Cortex of kidney (tissue), 1 donor: Measurements from ENCODE around the gene SAPCD1.
"Not testable (repeated sequence)": the region's sequence is repeated elsewhere in the genome, so short reads cannot be mapped to it uniquely, and the experiment has no call there.

Source experiments
- DNase-seq: peaks from one replicate; lab custom pipeline; 2025; lab: John Stamatoyannopoulos, UW

The SAPCD1 gene

GRCh38 chr6:31801031-31801927 lies 38.8 kb downstream of the SAPCD1 start:
- DNase-seq, result not testable (repeated sequence)

- no peak for DNase-seq
These were observed 43.5 kb downstream of the SAPCD1 start for GRCh38 chr6:31805939-31806469.

GRCh38 chr6:31806470-31807272 lies 44.2 kb downstream of the SAPCD1 start, which contains the start of gene LSM2:
TSS of gene LSM2 (minus strand) at chr6:31806966. CDS start at chr6:31806757, 209 bp downstream.
- DNase-seq, result peak; percentile 81

- not testable (repeated sequence) for DNase-seq
These were observed 46.1 kb downstream of the SAPCD1 start for GRCh38 chr6:31808599-31808998.

- no peak for DNase-seq
These were observed 49.2 kb downstream of the SAPCD1 start for GRCh38 chr6:31811645-31812044.

- no peak for DNase-seq
These were observed 51.0 kb downstream of the SAPCD1 start for GRCh38 chr6:31813465-31813849.
